H1 (cell line): ENCODE measurements around the gene STK39. TPM values are rescaled to one million over a fixed set of nuclear protein-coding genes. Genes with fewer than 3 reads are reported as not detected.

Experiments
- CTCF ChIA-PET: fragments of 300-600 bp; sonication (Branson Sonifier 250); formaldehyde crosslinking; loops from one replicate; lab custom pipeline; 2021; ENCODE audit not compliant: partially characterized antibody; lab: Charles Lee
- POLR2A ChIA-PET: fragments of 300-600 bp; sonication (Branson Sonifier 250); formaldehyde crosslinking; loops from one replicate; lab custom pipeline; 2021; ENCODE audit warnings: inconsistent platforms; ENCODE audit not compliant: partially characterized antibody; lab: Charles Lee
- DNase-seq, 2 experiments: peaks; one replicate each; pipeline versions ENCODE4 v3.0.0 to v3.0.0-alpha.2; 2010 to 2022; ENCODE audit warnings: low spot score in 2 of 2, low read depth in 1 of 2, mixed read lengths in 1 of 2
- FAIRE-seq: peaks from 2 replicates; lab custom pipeline; 2011; peaks lifted over from hg19 to GRCh38; lab: Jason Lieb, UNC
- H2AFZ ChIP-seq: 2 replicates; pipeline ENCODE4 v1.8.1; 2012; ENCODE audit warnings: low read length, inconsistent platforms
- H2AK5ac ChIP-seq: 2 replicates; pipeline ENCODE4 v1.6.1; 2013; ENCODE audit warnings: low read depth, low read length
- H2BK120ac ChIP-seq: replicated peaks from 2 replicates; pipeline ENCODE3; 2013; ENCODE audit warnings: low read depth, low read length, inconsistent platforms
- H2BK12ac ChIP-seq: 2 replicates; pipeline ENCODE4 v1.6.1; 2013; ENCODE audit warnings: low read depth, low read length
- H2BK15ac ChIP-seq: 2 replicates; pipeline ENCODE4 v1.6.1; 2013; ENCODE audit warnings: low read length
- H2BK20ac ChIP-seq: 2 replicates; pipeline ENCODE4 v1.6.1; 2013; ENCODE audit warnings: low read length
- H2BK5ac ChIP-seq: 2 replicates; pipeline ENCODE4 v1.6.1; 2013; ENCODE audit warnings: low read depth, low read length
- H3K14ac ChIP-seq: 2 replicates; pipeline ENCODE4 v1.6.1; 2013; ENCODE audit warnings: inconsistent platforms; ENCODE audit not compliant: insufficient read length
- H3K18ac ChIP-seq: 2 replicates; pipeline ENCODE4 v1.6.1; 2013; ENCODE audit warnings: low read length; ENCODE audit errors: extremely low read depth
- H3K23ac ChIP-seq: 2 replicates; pipeline ENCODE4 v1.6.1; 2013; ENCODE audit warnings: inconsistent platforms; ENCODE audit not compliant: insufficient read length
- H3K23me2 ChIP-seq: 2 replicates; pipeline ENCODE4 v1.6.1; 2013; ENCODE audit warnings: low read depth, low read length
- H3K27ac ChIP-seq: 2 replicates; pipeline ENCODE4 v1.6.1; 2011; ENCODE audit warnings: low read depth, low read length, inconsistent platforms
- H3K27me3 ChIP-seq, 4 experiments: replicated peaks in 1 of 4; 1 replicate in 1 of 4; 2 replicates in 3 of 4; pipeline versions ENCODE4 v1.6.1 to v1.8.1; 2011 to 2013; ENCODE audit warnings: low read length in 3 of 4, mild to moderate bottlenecking in 3 of 4, inconsistent platforms in 2 of 4, mixed read lengths in 2 of 4, moderate library complexity in 1 of 4; ENCODE audit not compliant: control insufficient read depth in 3 of 4, insufficient read depth in 3 of 4; ENCODE audit errors: extremely low read depth in 1 of 4
- H3K36me3 ChIP-seq, 4 experiments: 2 replicates each; pipeline versions ENCODE4 v1.6.1 to v1.8.1; 2011 to 2013; ENCODE audit warnings: mild to moderate bottlenecking in 4 of 4, low read length in 3 of 4, moderate library complexity in 2 of 4, control low read depth in 1 of 4, inconsistent platforms in 1 of 4; ENCODE audit not compliant: insufficient read depth in 4 of 4, control insufficient read depth in 2 of 4
- H3K4ac ChIP-seq: replicated peaks from 2 replicates; pipeline ENCODE3; 2013; ENCODE audit warnings: low read length, low read depth, mixed read lengths, inconsistent platforms; ENCODE audit not compliant: insufficient read length
- H3K4me1 ChIP-seq, 4 experiments: replicated peaks in 1 of 4; 1 replicate in 1 of 4; 2 replicates in 3 of 4; pipeline versions ENCODE4 v1.6.1 to v1.8.1; 2011 to 2013; ENCODE audit warnings: low read length in 3 of 4, inconsistent platforms in 2 of 4, mixed read lengths in 1 of 4; ENCODE audit not compliant: insufficient read depth in 4 of 4, control insufficient read depth in 3 of 4
- H3K4me2 ChIP-seq, 2 experiments: 2 replicates each; pipeline versions ENCODE4 v1.6.1 to v1.8.1; 2011 to 2013; ENCODE audit warnings: low read depth in 2 of 2, low read length in 2 of 2, control low read depth in 1 of 2, inconsistent platforms in 1 of 2, mild to moderate bottlenecking in 1 of 2; ENCODE audit not compliant: insufficient read depth in 1 of 2
- H3K4me3 ChIP-seq, 4 experiments: fragments of 200-600, 300-600 bp in 1 of 4; sonication (generic), shearing (Covaris generic), sonication (Bioruptor Twin) in 1 of 4; 2 replicates each; pipeline versions ENCODE4 v1.5.1 to v1.8.1; 2011 to 2016; ENCODE audit warnings: low read length in 4 of 4, low read depth in 3 of 4, control low read depth in 2 of 4, inconsistent platforms in 2 of 4, mild to moderate bottlenecking in 2 of 4, mixed read lengths in 1 of 4, moderate library complexity in 1 of 4; ENCODE audit not compliant: insufficient read depth in 2 of 4; ENCODE audit errors: extremely low read depth in 1 of 4
- H3K56ac ChIP-seq: replicated peaks from 2 replicates; pipeline ENCODE3; 2013; ENCODE audit warnings: low read depth, mild to moderate bottlenecking, mixed read lengths, low read length, inconsistent platforms; ENCODE audit not compliant: insufficient read length
- H3K79me1 ChIP-seq: 2 replicates; pipeline ENCODE4 v1.6.1; 2013; ENCODE audit warnings: low read depth, low read length, control low read depth
- H3K79me2 ChIP-seq, 2 experiments: 2 replicates each; pipeline versions ENCODE4 v1.6.1 to v1.8.1; 2012 to 2013; ENCODE audit warnings: low read length in 2 of 2, mild to moderate bottlenecking in 2 of 2, inconsistent platforms in 1 of 2; ENCODE audit not compliant: insufficient read depth in 2 of 2, control insufficient read depth in 1 of 2
- H3K9ac ChIP-seq, 4 experiments: replicated peaks in 1 of 4; 1 replicate in 1 of 4; 2 replicates in 3 of 4; pipeline versions ENCODE4 v1.6.1 to v1.8.1; 2011 to 2013; ENCODE audit warnings: low read depth in 3 of 4, low read length in 3 of 4, control low read depth in 2 of 4, mild to moderate bottlenecking in 2 of 4, moderate library complexity in 2 of 4, inconsistent platforms in 1 of 4; ENCODE audit errors: extremely low read depth in 1 of 4
- H3K9me3 ChIP-seq, 2 experiments: 2 replicates each; pipeline versions ENCODE4 v1.6.1 to v1.8.1; 2012 to 2013; ENCODE audit warnings: mild to moderate bottlenecking in 2 of 2, moderate library complexity in 2 of 2, control low read depth in 1 of 2, inconsistent platforms in 1 of 2, low read depth in 1 of 2, low read length in 1 of 2, mixed read lengths in 1 of 2; ENCODE audit not compliant: insufficient read depth in 2 of 2
- H4K20me1 ChIP-seq, 2 experiments: replicated peaks in 1 of 2; 2 replicates each; pipeline versions ENCODE3 to v1.8.1; 2011 to 2013; ENCODE audit warnings: inconsistent platforms in 2 of 2, low read length in 2 of 2, mild to moderate bottlenecking in 1 of 2; ENCODE audit not compliant: insufficient read depth in 2 of 2, control insufficient read depth in 1 of 2
- H4K5ac ChIP-seq: 2 replicates; pipeline ENCODE4 v1.6.1; 2013; ENCODE audit warnings: low read length, low read depth, mixed read lengths, inconsistent platforms; ENCODE audit not compliant: insufficient read length
- H4K8ac ChIP-seq: 2 replicates; pipeline ENCODE4 v1.8.0; 2013; ENCODE audit warnings: mild to moderate bottlenecking, moderate library complexity, low read length, inconsistent platforms; ENCODE audit not compliant: insufficient read depth; ENCODE audit errors: extremely low read depth
- H4K91ac ChIP-seq: replicated peaks from 2 replicates; pipeline ENCODE3; 2013; ENCODE audit warnings: low read length, mixed read lengths, inconsistent platforms; ENCODE audit not compliant: insufficient read length
- PHF8 ChIP-seq: fragments of 200-600 bp; sonication (generic); conservative IDR thresholded peaks from 2 replicates; pipeline ENCODE4 v1.7.1; 2012; ENCODE audit warnings: low read depth, mild to moderate bottlenecking, inconsistent platforms, low read length, moderate library complexity
- WGBS, 2 experiments: shearing (Covaris generic) in 1 of 2; methylation state at CpG; one replicate each; pipeline versions ENCODE4 v1.1.6 to v1.1.7; 2013 to 2015; ENCODE audit warnings: low lambda C conversion rate in 2 of 2, mixed read lengths in 2 of 2, inconsistent platforms in 1 of 2, low coverage in 1 of 2, missing lambda C conversion rate in 1 of 2; ENCODE audit not compliant: insufficient replicate concordance in 2 of 2, insufficient coverage in 1 of 2, insufficient read length in 1 of 2; ENCODE audit errors: extremely low coverage in 1 of 2, missing lambda C conversion rate in 1 of 2; 5-methylcytosine and 5-hydroxymethylcytosine counted together
- polyA plus RNA-seq, 7 experiments: library from polyadenylated mRNA; depleted of rRNA in 3 of 7; stranded (reverse) in 5 of 7; unstranded in 2 of 7; fragments of >200 nt in 5 of 7; fragments of 200-250 nt in 2 of 7; gene quantifications; 1 replicate in 5 of 7; 2 replicates in 1 of 7; 4 replicates in 1 of 7; pipeline versions ENCODE4 v1.2.1 to v1.2.3, GENCODE V29; 2011 to 2013; ENCODE audit warnings: missing spikeins in 2 of 7, mixed read lengths in 2 of 7
- total RNA-seq: library from RNA; stranded (reverse); fragmentation: NEBNext Ultra II Directional; extraction: Animal tissue kit (Norgen Biotek cat#: 25700); gene quantifications from 2 replicates; pipeline ENCODE4 v1.2.1, GENCODE V29; 2021

The STK39 gene
- total and polyA plus RNA-seq, 2 of the 8 experiments (the other 6 are each of a cell fraction or from before 2014, with no cell fraction given), result 13.7 to 23.8 TPM

- no peak overlapping the region for H2AFZ ChIP-seq
- H3K4ac ChIP-seq, result no peak overlapping the region
- H4K20me1 ChIP-seq, result no peaks in the 10 kb centered on the region
- DNase-seq (no peak), FAIRE-seq (no peak)
- H2AK5ac ChIP-seq, result no peak overlapping the region
- H2BK12ac ChIP-seq, result no peak overlapping the region
- H3K4me2 ChIP-seq, result no peak overlapping the region
- H3K9me3 ChIP-seq, result no peaks in the 10 kb centered on the region
- H3K27ac ChIP-seq, result no peak overlapping the region
- H3K4me3 ChIP-seq, result no peak overlapping the region
- H4K91ac ChIP-seq, result no peak overlapping the region
- no peak overlapping the region for H3K23ac ChIP-seq
- no peak overlapping the region for H2BK20ac ChIP-seq
- ChIA-PET CTCF (interaction anchor here (1.4 kb wide), 1 partner anchor 115 kb away, joined by 4 read pairs; no protein-coding TSS in a partner anchor), POLR2A (no interaction called here)
- no peak overlapping the region for H2BK120ac ChIP-seq
- no peak overlapping the region for H4K5ac ChIP-seq
- 94% methylated on average over 3 of the region's 3 CpGs; no CpG with 5 or more reads in 1 of the 2 experiments for WGBS, 2 experiments
- H3K18ac ChIP-seq, result no peak overlapping the region
- no peak overlapping the region for H2BK5ac ChIP-seq
- no peak overlapping the region for H3K9ac ChIP-seq
- H3K36me3 ChIP-seq, result peaks cover 0 to 4% (median 0%) of the 10 kb centered on the region in 4 experiments; a peak in 1 of 8 replicates
- H3K4me1 ChIP-seq, result no peaks in the 10 kb centered on the region
- H3K23me2 ChIP-seq, result no peaks in the 10 kb centered on the region
- H3K27me3 ChIP-seq, result no peaks in the 10 kb centered on the region
- H3K79me2 ChIP-seq, result no peaks in the 10 kb centered on the region
- no peak overlapping the region for H3K14ac ChIP-seq
- no peaks in the 10 kb centered on the region for H3K79me1 ChIP-seq
- no peak overlapping the region for H2BK15ac ChIP-seq
- no peak overlapping the region for H3K56ac ChIP-seq
- H4K8ac ChIP-seq, result no peak overlapping the region
- TF ChIP-seq PHF8, result no peak
Measured at GRCh38 chr2:168003876-168004275, 243.5 kb downstream of the STK39 start.
